Fibroblast of the conjunctiva (primary cell): ENCODE data around the gene PPFIA1.
"Not testable (repeated sequence)": the region's sequence is repeated elsewhere in the genome, so short reads cannot be mapped to it uniquely, and the experiment has no call there.

Source experiments
- DNase-seq: peaks from one replicate; pipeline ENCODE4 v3.0.0-alpha.2; 2010; ENCODE audit warnings: low read depth

The PPFIA1 gene

GRCh38 chr11:70326365-70326811, 55.9 kb downstream of the PPFIA1 start:
- peak; percentile 67 for DNase-seq

GRCh38 chr11:70326833-70327232, 56.3 kb downstream of the PPFIA1 start:
- DNase-seq: no peak

- DNase-seq: no peak
Measured at GRCh38 chr11:70327717-70328116, 57.2 kb downstream of the PPFIA1 start.

- no peak for DNase-seq
Measured at GRCh38 chr11:70328556-70328955, 58.1 kb downstream of the PPFIA1 start.

GRCh38 chr11:70331320-70331843, 60.9 kb downstream of the PPFIA1 start:
- not testable (repeated sequence) for DNase-seq

- no peak for DNase-seq
Measured at GRCh38 chr11:70331901-70332300, 61.4 kb downstream of the PPFIA1 start.

- DNase-seq: no peak
Measured at GRCh38 chr11:70332567-70332966, 62.1 kb downstream of the PPFIA1 start.

- DNase-seq: no peak
Measured at GRCh38 chr11:70333261-70333660, 62.8 kb downstream of the PPFIA1 start.

- no peak for DNase-seq
Measured at GRCh38 chr11:70334351-70334995, 64.0 kb downstream of the PPFIA1 start.

GRCh38 chr11:70335511-70335910, 65.0 kb downstream of the PPFIA1 start:
- no peak for DNase-seq

GRCh38 chr11:70338594-70338993, 68.1 kb downstream of the PPFIA1 start:
- no peak for DNase-seq

- no peak for DNase-seq
Measured at GRCh38 chr11:70339066-70339465, 68.6 kb downstream of the PPFIA1 start.

GRCh38 chr11:70341881-70342429, 71.5 kb downstream of the PPFIA1 start:
- DNase-seq: no peak

- DNase-seq: no peak
Measured at GRCh38 chr11:70343636-70344035, 73.1 kb downstream of the PPFIA1 start.

GRCh38 chr11:70348191-70348590, 77.7 kb downstream of the PPFIA1 start:
- DNase-seq: no peak

GRCh38 chr11:70348608-70349007, 78.1 kb downstream of the PPFIA1 start:
- DNase-seq: no peak

GRCh38 chr11:70351646-70352045, 81.2 kb downstream of the PPFIA1 start:
- no peak for DNase-seq

- DNase-seq: no peak
Measured at GRCh38 chr11:70352100-70352499, 81.6 kb downstream of the PPFIA1 start.

GRCh38 chr11:70352601-70353000, 82.1 kb downstream of the PPFIA1 start:
- no peak for DNase-seq

GRCh38 chr11:70353329-70353728, 82.8 kb downstream of the PPFIA1 start:
- no peak for DNase-seq

- no peak for DNase-seq
Measured at GRCh38 chr11:70353900-70354568, 83.5 kb downstream of the PPFIA1 start.

- DNase-seq: no peak
Measured at GRCh38 chr11:70354629-70355028, 84.1 kb downstream of the PPFIA1 start.

- no peak for DNase-seq
Measured at GRCh38 chr11:70358753-70359152, 88.3 kb downstream of the PPFIA1 start.
